HEK293 (cell line): Measurements from ENCODE around the gene ADO.

Source experiments
- CTCF ChIA-PET: fragments of 350-600 bp; formaldehyde crosslinking; extraction: SDS; loops from one replicate; lab custom pipeline; 2021; ENCODE audit warnings: antibody characterized with exemption; lab: Yijun Ruan, JAX
- POLR2A ChIA-PET: fragments of 300-600 bp; formaldehyde crosslinking; extraction: SDS; loops from one replicate; lab custom pipeline; 2020; ENCODE audit warnings: antibody characterized with exemption, inconsistent platforms; lab: Yijun Ruan, JAX
- H3K27ac ChIP-seq: fragments of 200-500 bp; sonication (Bioruptor generic); 2 replicates; pipeline ENCODE4 v1.5.1; 2014; ENCODE audit warnings: low read depth, low read length, control low read depth, inconsistent platforms; ENCODE audit errors: extremely low read depth
- H3K36me3 ChIP-seq, 2 experiments: fragments of 200-500 bp in 1 of 2; sonication (Bioruptor generic) in 1 of 2; 1 replicate in 1 of 2; 2 replicates in 1 of 2; pipeline ENCODE4 v1.5.1; 2014 to 2017; ENCODE audit warnings: inconsistent platforms in 2 of 2, low read length in 2 of 2; ENCODE audit not compliant: control insufficient read depth in 2 of 2, insufficient read depth in 1 of 2
- H3K4me1 ChIP-seq: fragments of 200-500 bp; sonication (Bioruptor generic); 2 replicates; pipeline ENCODE4 v1.5.1; 2014; ENCODE audit warnings: mild to moderate bottlenecking, low read length, inconsistent platforms; ENCODE audit not compliant: control insufficient read depth, insufficient read depth
- H3K4me3 ChIP-seq: 2 replicates; pipeline ENCODE4 v1.5.1; 2011; ENCODE audit warnings: low read depth, mild to moderate bottlenecking, control low read depth, low read length, moderate library complexity
- H3K9me3 ChIP-seq: fragments of 200-500 bp; sonication (Bioruptor generic); 2 replicates; pipeline ENCODE4 v1.5.1; 2014; ENCODE audit warnings: low read depth, low read length, inconsistent platforms; ENCODE audit not compliant: control insufficient read depth, insufficient read depth
- ELK4 ChIP-seq: IDR thresholded peaks from 2 replicates; pipeline ENCODE4 v1.6.1; 2011; ENCODE audit warnings: mild to moderate bottlenecking, low read depth, low read length, borderline replicate concordance
- GLIS2 ChIP-seq: fragments of 450-650 bp; formaldehyde crosslinking; IDR thresholded peaks from 2 replicates; pipeline ENCODE4 v1.5.1; 2016; ENCODE audit warnings: missing biosample characterization, missing genetic modification characterization
- HIC1 ChIP-seq: fragments of 450-650 bp; formaldehyde crosslinking; IDR thresholded peaks from 2 replicates; pipeline ENCODE4 v1.5.1; 2016; ENCODE audit warnings: missing biosample characterization, missing genetic modification characterization
- IKZF3 ChIP-seq: fragments of 450-650 bp; IDR thresholded peaks from 2 replicates; pipeline ENCODE4 v1.5.0; 2018; ENCODE audit warnings: missing biosample characterization, mild to moderate bottlenecking, missing genetic modification characterization, moderate library complexity
- KLF16 ChIP-seq: fragments of 450-650 bp; formaldehyde crosslinking; IDR thresholded peaks from 2 replicates; pipeline ENCODE4 v1.5.1; 2017; ENCODE audit warnings: missing biosample characterization, missing genetic modification characterization
- OVOL3 ChIP-seq: fragments of 450-650 bp; formaldehyde crosslinking; IDR thresholded peaks from 2 replicates; pipeline ENCODE4 v1.5.1; 2016; ENCODE audit warnings: missing biosample characterization, missing genetic modification characterization
- RBAK ChIP-seq: fragments of 450-650 bp; formaldehyde crosslinking; IDR thresholded peaks from 2 replicates; pipeline ENCODE4 v1.5.1; 2016; ENCODE audit warnings: missing biosample characterization, missing genetic modification characterization
- SETDB1 ChIP-seq: IDR thresholded peaks from one replicate; pipeline ENCODE4 v1.6.1; 2017; ENCODE audit warnings: mild to moderate bottlenecking, low read length, moderate library complexity, mixed read lengths; ENCODE audit not compliant: insufficient read length
- SP2 ChIP-seq: fragments of 450-650 bp; formaldehyde crosslinking; IDR thresholded peaks from 2 replicates; pipeline ENCODE4 v1.5.1; 2016; ENCODE audit warnings: missing biosample characterization, missing genetic modification characterization
- ZBTB17 ChIP-seq: fragments of 450-650 bp; formaldehyde crosslinking; IDR thresholded peaks from 2 replicates; pipeline ENCODE4 v1.5.1; 2016; ENCODE audit warnings: missing biosample characterization, missing genetic modification characterization
- ZEB2 ChIP-seq: fragments of 450-650 bp; formaldehyde crosslinking; IDR thresholded peaks from 2 replicates; pipeline ENCODE4 v1.5.1; 2016; ENCODE audit warnings: missing biosample characterization, missing genetic modification characterization
- ZFP37 ChIP-seq: fragments of 450-650 bp; formaldehyde crosslinking; IDR thresholded peaks from 2 replicates; pipeline ENCODE4 v1.5.1; 2016; ENCODE audit warnings: missing biosample characterization, missing genetic modification characterization
- ZIC2 ChIP-seq: fragments of 450-650 bp; formaldehyde crosslinking; IDR thresholded peaks from 2 replicates; pipeline ENCODE4 v1.5.1; 2016; ENCODE audit warnings: missing biosample characterization, missing genetic modification characterization
- ZNF146 ChIP-seq: fragments of 450-650 bp; formaldehyde crosslinking; IDR thresholded peaks from 2 replicates; pipeline ENCODE4 v1.5.1; 2016; ENCODE audit warnings: missing biosample characterization, missing genetic modification characterization
- ZNF155 ChIP-seq: fragments of 450-650 bp; formaldehyde crosslinking; IDR thresholded peaks from 2 replicates; pipeline ENCODE4 v1.5.1; 2016; ENCODE audit warnings: missing biosample characterization, missing genetic modification characterization
- ZNF239 ChIP-seq: fragments of 450-650 bp; formaldehyde crosslinking; IDR thresholded peaks from 2 replicates; pipeline ENCODE4 v1.5.1; 2016; ENCODE audit warnings: missing biosample characterization, missing genetic modification characterization
- ZNF248 ChIP-seq: fragments of 450-650 bp; formaldehyde crosslinking; IDR thresholded peaks from 2 replicates; pipeline ENCODE4 v1.5.1; 2017; ENCODE audit warnings: missing biosample characterization, missing genetic modification characterization
- ZNF350 ChIP-seq: fragments of 450-650 bp; formaldehyde crosslinking; IDR thresholded peaks from 2 replicates; pipeline ENCODE4 v1.5.0; 2017; ENCODE audit warnings: missing biosample characterization, mild to moderate bottlenecking, missing genetic modification characterization
- ZNF398 ChIP-seq: fragments of 450-650 bp; formaldehyde crosslinking; IDR thresholded peaks from 2 replicates; pipeline ENCODE4 v1.5.1; 2017; ENCODE audit warnings: missing biosample characterization, missing genetic modification characterization
- ZNF449 ChIP-seq: fragments of 450-650 bp; formaldehyde crosslinking; IDR thresholded peaks from 2 replicates; pipeline ENCODE4 v1.5.1; 2017; ENCODE audit warnings: missing biosample characterization, mild to moderate bottlenecking, missing genetic modification characterization, moderate library complexity
- ZNF501 ChIP-seq: fragments of 450-650 bp; formaldehyde crosslinking; IDR thresholded peaks from 2 replicates; pipeline ENCODE4 v1.5.1; 2016; ENCODE audit warnings: missing biosample characterization, missing genetic modification characterization
- ZNF529 ChIP-seq: fragments of 450-650 bp; formaldehyde crosslinking; IDR thresholded peaks from 2 replicates; pipeline ENCODE4 v1.5.1; 2017; ENCODE audit warnings: missing genetic modification characterization, missing biosample characterization; ENCODE audit not compliant: insufficient replicate concordance
- ZNF571 ChIP-seq: fragments of 450-650 bp; formaldehyde crosslinking; IDR thresholded peaks from 2 replicates; pipeline ENCODE4 v1.5.0; 2017; ENCODE audit warnings: missing biosample characterization, missing genetic modification characterization
- ZNF580 ChIP-seq: fragments of 450-650 bp; formaldehyde crosslinking; IDR thresholded peaks from 2 replicates; pipeline ENCODE4 v1.5.1; 2016; ENCODE audit warnings: missing biosample characterization, missing genetic modification characterization
- ZNF664 ChIP-seq: fragments of 450-650 bp; formaldehyde crosslinking; IDR thresholded peaks from 2 replicates; pipeline ENCODE4 v1.5.1; 2016; ENCODE audit warnings: missing biosample characterization, missing genetic modification characterization
- ZNF670 ChIP-seq: fragments of 450-650 bp; formaldehyde crosslinking; IDR thresholded peaks from 2 replicates; pipeline ENCODE4 v1.5.1; 2016; ENCODE audit warnings: missing biosample characterization, missing genetic modification characterization, low read depth
- ZNF707 ChIP-seq: fragments of 450-650 bp; formaldehyde crosslinking; IDR thresholded peaks from 2 replicates; pipeline ENCODE4 v1.5.1; 2016; ENCODE audit warnings: missing biosample characterization, missing genetic modification characterization
- ZSCAN23 ChIP-seq: fragments of 450-650 bp; formaldehyde crosslinking; IDR thresholded peaks from 2 replicates; pipeline ENCODE4 v1.5.1; 2016; ENCODE audit warnings: missing biosample characterization, missing genetic modification characterization
- ZSCAN30 ChIP-seq: fragments of 450-650 bp; IDR thresholded peaks from 2 replicates; pipeline ENCODE4 v1.5.1; 2018; ENCODE audit warnings: missing biosample characterization, mild to moderate bottlenecking, missing genetic modification characterization, moderate library complexity
- TF ChIP-seq, protein P1 (sequence below): fragments of 450-650 bp; formaldehyde crosslinking; IDR thresholded peaks from 2 replicates; pipeline ENCODE4 v1.5.1; 2016; ENCODE audit warnings: missing biosample characterization, missing genetic modification characterization, low read depth

The ADO gene

GRCh38 chr10:62805231-62806099 lies 945 bp downstream of the ADO start (continued):
- TF ChIP-seq ZNF580 (no peak), HIC1 (tag by site-specific recombination) (no peak), SP2 (tag by site-specific recombination) (peak; percentile 39), GLIS2 (peak; percentile 84), ZNF350 (tag by site-specific recombination) (no peak), ZNF670 (no peak), RBAK (tag by site-specific recombination) (no peak), ZFP37 (0 out of 2 replicates have a peak, but pooled peaks have one; percentile 23), ZNF529 (tag by site-specific recombination) (no peak), ZBTB17 (tag by site-specific recombination) (peak; percentile 30; the same call in 1 of the 2 replicates), ZNF248 (tag by site-specific recombination) (no peak), ZNF239 (tag by site-specific recombination) (no peak), ZSCAN30 (tag by site-specific recombination) (no peak), ZNF664 (tag by site-specific recombination) (no peak), ZNF501 (tag by site-specific recombination) (peak; percentile 17; the same call in 1 of the 2 replicates), SETDB1 (no peak), ZIC2 (no peak), ZNF155 (no peak)

- Histone ChIP-seq H3K4me3 (peak overlapping the region; percentile 83), H3K27ac (no peak overlapping the region), H3K9me3 (no peaks in the 10 kb centered on the region), H3K4me1 (peaks cover 5% of the 10 kb centered on the region; the same call in 1 of the 2 replicates), H3K36me3 (peaks cover 0 to 17% of the 10 kb centered on the region in 2 experiments; a peak in 2 of 3 replicates)
- ChIA-PET POLR2A (interaction anchor here (5.5 kb wide), 1 partner anchor 10 kb away, joined by 50 read pairs; the partner anchor contains the start of gene EGR2), CTCF (interaction anchor here (1.0 to 1.2 kb wide), 2 partner anchors 195 to 561 kb away, joined by 4 to 7 read pairs; no protein-coding TSS in a partner anchor)
- TF ChIP-seq SETDB1 (no peak), ZEB2 (no peak), ZNF571 (tag by site-specific recombination) (no peak), ZNF449 (tag by site-specific recombination) (no peak), RBAK (tag by site-specific recombination) (no peak), ZNF707 (tag by site-specific recombination) (no peak), ELK4 (no peak), ZNF146 (no peak), IKZF3 (tag by site-specific recombination) (no peak), ZSCAN23 (tag by site-specific recombination) (no peak), OVOL3 (tag by site-specific recombination) (no peak), ZNF398 (tag by site-specific recombination) (no peak), KLF16 (tag by site-specific recombination) (no peak)
- TF ChIP-seq, protein P1, sequence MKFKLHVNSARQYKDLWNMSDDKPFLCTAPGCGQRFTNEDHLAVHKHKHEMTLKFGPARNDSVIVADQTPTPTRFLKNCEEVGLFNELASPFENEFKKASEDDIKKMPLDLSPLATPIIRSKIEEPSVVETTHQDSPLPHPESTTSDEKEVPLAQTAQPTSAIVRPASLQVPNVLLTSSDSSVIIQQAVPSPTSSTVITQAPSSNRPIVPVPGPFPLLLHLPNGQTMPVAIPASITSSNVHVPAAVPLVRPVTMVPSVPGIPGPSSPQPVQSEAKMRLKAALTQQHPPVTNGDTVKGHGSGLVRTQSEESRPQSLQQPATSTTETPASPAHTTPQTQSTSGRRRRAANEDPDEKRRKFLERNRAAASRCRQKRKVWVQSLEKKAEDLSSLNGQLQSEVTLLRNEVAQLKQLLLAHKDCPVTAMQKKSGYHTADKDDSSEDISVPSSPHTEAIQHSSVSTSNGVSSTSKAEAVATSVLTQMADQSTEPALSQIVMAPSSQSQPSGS (tag by site-specific recombination), result no peak
These were observed 1.7 kb downstream of the ADO start for GRCh38 chr10:62806251-62806650.
